ENCODE data around the gene SMIM13. TPM values are rescaled to one million over a fixed set of nuclear protein-coding genes. Genes with fewer than 3 reads are reported as not detected.
"Not testable (repeated sequence)": the region's sequence is repeated elsewhere in the genome, so short reads cannot be mapped to it uniquely, and the experiment has no call there.

SMIM13 gene
- total RNA-seq, 1 donor from 2014 or later = 12.3 TPM

DNA sequence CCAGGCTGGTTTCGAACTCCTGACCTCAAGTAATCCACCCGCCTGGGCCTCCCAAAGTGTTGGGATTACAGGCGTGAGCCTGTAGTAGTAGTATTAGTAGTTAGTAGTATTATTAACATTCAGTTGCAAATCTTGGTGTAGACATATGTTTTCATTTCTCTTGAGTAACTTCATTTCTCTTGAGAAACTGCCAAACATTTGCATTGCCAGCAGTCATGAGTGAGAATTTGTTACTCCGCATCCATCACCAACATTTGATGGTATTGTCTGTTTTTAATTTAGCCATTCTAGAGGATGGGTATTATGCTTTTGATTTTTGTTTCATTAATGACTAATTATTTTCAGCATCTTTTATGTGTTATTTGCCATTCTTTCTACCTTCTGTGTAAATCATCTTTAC, 19.4 kb downstream of the SMIM13 start:
- TF ChIP-seq, protein P1, sequence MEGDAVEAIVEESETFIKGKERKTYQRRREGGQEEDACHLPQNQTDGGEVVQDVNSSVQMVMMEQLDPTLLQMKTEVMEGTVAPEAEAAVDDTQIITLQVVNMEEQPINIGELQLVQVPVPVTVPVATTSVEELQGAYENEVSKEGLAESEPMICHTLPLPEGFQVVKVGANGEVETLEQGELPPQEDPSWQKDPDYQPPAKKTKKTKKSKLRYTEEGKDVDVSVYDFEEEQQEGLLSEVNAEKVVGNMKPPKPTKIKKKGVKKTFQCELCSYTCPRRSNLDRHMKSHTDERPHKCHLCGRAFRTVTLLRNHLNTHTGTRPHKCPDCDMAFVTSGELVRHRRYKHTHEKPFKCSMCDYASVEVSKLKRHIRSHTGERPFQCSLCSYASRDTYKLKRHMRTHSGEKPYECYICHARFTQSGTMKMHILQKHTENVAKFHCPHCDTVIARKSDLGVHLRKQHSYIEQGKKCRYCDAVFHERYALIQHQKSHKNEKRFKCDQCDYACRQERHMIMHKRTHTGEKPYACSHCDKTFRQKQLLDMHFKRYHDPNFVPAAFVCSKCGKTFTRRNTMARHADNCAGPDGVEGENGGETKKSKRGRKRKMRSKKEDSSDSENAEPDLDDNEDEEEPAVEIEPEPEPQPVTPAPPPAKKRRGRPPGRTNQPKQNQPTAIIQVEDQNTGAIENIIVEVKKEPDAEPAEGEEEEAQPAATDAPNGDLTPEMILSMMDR (IDR thresholded peaks at IDR 0.05; ENCODE audit: borderline replicate concordance) = no peak
- no peaks in the 10 kb centered on the region for H3K36me3 ChIP-seq
- peaks cover 10% of the 10 kb centered on the region for H3K4me1 ChIP-seq
- H3K27me3 ChIP-seq (ENCODE audit: low read depth) = no peaks in the 10 kb centered on the region
- H3K27ac ChIP-seq (replicated peaks) = no peak overlapping the region
- intact Hi-C loops (cut with micrococcal nuclease) = no loop called here
- no peak overlapping the region for H3K4me3 ChIP-seq
- DNase-seq = no peak
- no peaks in the 10 kb centered on the region for H3K9me3 ChIP-seq (replicated peaks)

DNA sequence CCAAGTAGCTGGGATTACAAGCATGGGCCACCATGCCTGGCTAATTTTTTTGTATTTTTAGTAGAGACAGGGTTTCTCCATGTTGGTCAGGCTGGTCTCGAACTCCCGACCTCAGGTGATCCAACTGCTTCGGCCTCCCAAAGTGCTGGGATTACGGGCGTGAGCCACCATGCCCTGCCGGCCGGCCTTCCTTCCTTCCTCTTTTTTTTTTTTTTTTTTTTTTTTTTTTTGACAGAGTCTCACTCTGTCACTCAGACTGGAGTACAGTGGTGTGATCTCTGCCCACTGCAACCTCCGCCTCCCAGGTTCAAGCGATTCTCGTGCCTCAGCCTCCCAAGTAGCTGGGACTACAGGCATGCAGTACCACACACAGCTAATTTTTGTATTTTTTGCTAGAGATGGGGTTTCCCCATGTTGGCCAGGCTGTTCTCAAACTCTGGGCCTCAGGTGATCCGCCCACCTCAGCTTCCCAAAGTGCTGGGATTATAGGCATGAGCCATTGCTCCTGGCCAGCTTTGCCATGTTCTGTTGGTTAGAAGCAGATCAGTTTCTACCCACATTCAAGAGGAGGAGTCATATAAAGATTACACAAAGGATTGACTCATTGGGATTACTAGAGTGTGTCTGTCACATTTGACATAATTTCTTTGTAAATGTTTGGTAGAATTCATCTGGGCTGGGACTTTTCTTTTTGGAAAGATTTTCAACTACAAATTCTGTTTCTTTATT, 22.3 kb downstream of the SMIM13 start:
- intact Hi-C loops (cut with micrococcal nuclease); H3K36me3 ChIP-seq; H3K27me3 ChIP-seq (ENCODE audit: low read depth); DNase-seq; H3K27ac ChIP-seq (replicated peaks); H3K9me3 ChIP-seq (replicated peaks); H3K4me3 ChIP-seq: not testable (repeated sequence)
- H3K4me1 ChIP-seq = peaks cover 16% of the 10 kb centered on the region

DNA sequence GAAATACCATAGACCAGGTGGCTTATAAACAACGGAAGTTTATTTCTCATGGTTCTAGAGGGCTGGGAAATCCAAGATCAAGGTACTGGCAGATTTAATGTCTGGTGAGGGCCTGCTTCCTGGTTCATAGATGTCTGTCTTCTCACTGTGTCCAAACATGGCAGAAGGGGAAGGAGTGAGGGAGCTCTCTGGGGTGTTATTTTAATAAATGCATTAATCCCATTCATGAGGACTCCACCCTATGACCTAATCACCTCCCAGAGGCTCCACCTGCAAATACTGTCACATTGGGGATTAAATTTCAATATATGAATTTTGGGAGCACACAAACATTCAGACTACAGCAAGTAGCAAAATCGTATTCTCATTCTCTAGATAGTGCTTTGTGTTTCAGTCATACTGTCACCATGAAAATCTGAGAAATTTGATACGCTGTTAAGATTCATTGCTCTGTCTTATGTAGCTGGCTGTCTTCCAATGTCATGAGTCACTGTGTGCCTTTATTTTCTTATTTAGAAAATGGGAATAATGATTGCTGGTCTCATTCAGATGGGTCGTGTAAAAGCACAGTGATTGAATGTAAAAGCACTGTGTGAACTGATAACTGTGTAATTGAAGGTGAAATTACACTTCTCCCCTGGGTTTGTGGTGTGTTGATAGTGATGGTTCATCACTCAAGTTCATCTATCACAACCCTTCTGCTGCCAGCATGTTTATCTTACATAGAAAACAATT, 26.8 kb downstream of the SMIM13 start:
- Histone ChIP-seq H3K4me3 (no peak overlapping the region), H3K27me3 (ENCODE audit: low read depth) (no peaks in the 10 kb centered on the region), H3K27ac (replicated peaks) (no peak overlapping the region), H3K9me3 (replicated peaks) (no peaks in the 10 kb centered on the region), H3K4me1 (peaks cover 26% of the 10 kb centered on the region), H3K36me3 (no peaks in the 10 kb centered on the region)
- intact Hi-C loops (cut with micrococcal nuclease) = no loop called here
- TF ChIP-seq, protein P1 (IDR thresholded peaks at IDR 0.05; ENCODE audit: borderline replicate concordance) = no peak
- DNase-seq = no peak

DNA sequence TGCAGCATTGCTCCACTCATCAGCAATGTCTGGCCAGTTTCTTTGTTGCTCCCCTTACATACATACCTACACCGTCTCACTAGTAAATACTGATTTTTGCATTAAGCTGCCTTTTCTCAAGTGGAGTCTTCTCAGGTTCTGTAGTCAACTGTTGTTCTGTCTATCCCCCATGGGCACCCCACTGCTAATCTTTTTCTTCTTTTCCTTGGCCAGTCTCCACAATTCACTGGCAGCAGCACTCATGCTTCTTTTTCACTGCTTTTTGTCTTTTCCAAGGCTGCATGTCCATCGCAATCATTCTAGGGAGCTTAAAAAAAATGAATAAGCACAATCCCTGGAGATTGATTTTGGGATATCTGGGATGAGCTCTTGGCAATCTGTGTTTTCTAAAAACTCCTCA, 28.2 kb downstream of the SMIM13 start:
- DNase-seq = no peak
- no peaks in the 10 kb centered on the region for H3K27me3 ChIP-seq (ENCODE audit: low read depth)
- intact Hi-C loops (cut with micrococcal nuclease) = no loop called here
- H3K36me3 ChIP-seq = no peaks in the 10 kb centered on the region
- H3K4me1 ChIP-seq = peaks cover 26% of the 10 kb centered on the region
- H3K27ac ChIP-seq (replicated peaks) = no peak overlapping the region
- no peaks in the 10 kb centered on the region for H3K9me3 ChIP-seq (replicated peaks)
- TF ChIP-seq, protein P1 (IDR thresholded peaks at IDR 0.05; ENCODE audit: borderline replicate concordance) = no peak
- H3K4me3 ChIP-seq = no peak overlapping the region

DNA sequence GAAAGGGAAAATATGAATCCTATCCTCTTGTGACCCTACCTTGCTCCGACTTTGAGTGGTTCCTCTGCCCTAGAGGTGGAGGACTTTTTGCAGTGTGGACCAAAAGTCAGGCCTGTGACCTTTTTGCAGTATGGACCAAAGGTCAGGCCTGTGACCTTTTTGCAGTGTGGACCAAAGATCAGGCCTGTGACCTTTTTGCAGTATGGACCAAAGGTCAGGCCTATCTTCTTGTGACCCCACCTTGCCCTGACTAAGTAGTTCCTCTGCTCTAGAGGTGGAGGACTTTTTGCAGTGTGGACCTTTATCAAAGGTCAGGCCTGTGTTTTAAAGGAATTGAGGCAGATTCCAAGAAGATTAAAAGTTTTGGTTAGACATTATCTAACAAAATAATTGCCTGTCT, 28.7 kb downstream of the SMIM13 start:
- TF ChIP-seq, protein P1 (IDR thresholded peaks at IDR 0.05; ENCODE audit: borderline replicate concordance) = no peak

DNA sequence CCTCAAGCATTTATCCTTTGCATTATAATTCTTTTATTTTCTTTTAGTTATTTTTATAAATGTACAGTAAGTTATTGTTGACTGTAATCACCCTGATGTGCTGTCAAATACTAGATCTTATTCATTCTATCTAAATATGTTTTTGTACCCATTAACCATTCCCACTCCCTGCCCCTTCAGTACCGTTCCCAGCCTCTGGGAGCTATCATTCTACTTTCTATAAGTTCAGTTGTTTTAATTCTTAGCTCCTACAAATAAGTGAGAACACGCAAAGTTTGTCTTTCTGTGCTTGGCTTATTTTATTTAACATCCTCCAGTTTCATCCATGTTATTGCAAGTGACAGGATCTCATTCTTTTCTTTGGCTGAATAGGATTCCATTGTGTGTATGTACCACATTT, 30.3 kb downstream of the SMIM13 start:
- Histone ChIP-seq H3K4me3 (no peak overlapping the region), H3K27me3 (ENCODE audit: low read depth) (no peaks in the 10 kb centered on the region), H3K36me3 (no peaks in the 10 kb centered on the region), H3K9me3 (replicated peaks) (no peaks in the 10 kb centered on the region), H3K4me1 (peaks cover 39% of the 10 kb centered on the region), H3K27ac (replicated peaks) (no peak overlapping the region)
- TF ChIP-seq, protein P1 (IDR thresholded peaks at IDR 0.05; ENCODE audit: borderline replicate concordance) = no peak
- DNase-seq = no peak
- intact Hi-C loops (cut with micrococcal nuclease) = no loop called here

More for the DNA sequence above, 28.7 kb downstream of the SMIM13 start:
- H3K4me1 ChIP-seq = peaks cover 26% of the 10 kb centered on the region
- intact Hi-C loops (cut with micrococcal nuclease) = no loop called here
- DNase-seq = no peak
- H3K4me3 ChIP-seq = no peak overlapping the region
- H3K9me3 ChIP-seq (replicated peaks) = no peaks in the 10 kb centered on the region
- no peaks in the 10 kb centered on the region for H3K36me3 ChIP-seq
- H3K27ac ChIP-seq (replicated peaks) = no peak overlapping the region
- H3K27me3 ChIP-seq (ENCODE audit: low read depth) = no peaks in the 10 kb centered on the region
